CD14-positive monocyte (primary cell): ENCODE measurements around the gene TRIM25. TPM values are rescaled to one million over a fixed set of nuclear protein-coding genes. Genes with fewer than 3 reads are reported as not detected.

Experiments used
- DNase-seq, 3 donors: peaks; one replicate each; pipeline ENCODE4 v3.0.0-alpha.2; 2011 to 2022
- H2AFZ ChIP-seq: 2 replicates; pipeline ENCODE4 v1.6.0; 2012; ENCODE audit warnings: mild to moderate bottlenecking, low read depth, low read length, inconsistent platforms; ENCODE audit not compliant: insufficient read depth, poor library complexity, severe bottlenecking
- H3K27ac ChIP-seq, 2 donors: 1 replicate in 1 of 2; 2 replicates in 1 of 2; pipeline ENCODE4 v1.5.1; 2012 to 2013; ENCODE audit warnings: low read length in 2 of 2, control low read depth in 1 of 2, inconsistent platforms in 1 of 2, low read depth in 1 of 2, mild to moderate bottlenecking in 1 of 2
- H3K27me3 ChIP-seq, 2 donors: one replicate each; pipeline versions ENCODE4 v1.6.0 to v1.6.1; 2011 to 2013; ENCODE audit warnings: low read length in 2 of 2; ENCODE audit not compliant: control insufficient read depth in 2 of 2, insufficient read depth in 2 of 2
- H3K36me3 ChIP-seq, 2 donors: replicated peaks in 1 of 2; 1 replicate in 1 of 2; 2 replicates in 1 of 2; pipeline versions ENCODE4 v1.5.1 to v1.6.1; 2012 to 2013; ENCODE audit warnings: low read length in 2 of 2, control low read depth in 1 of 2, inconsistent platforms in 1 of 2, mild to moderate bottlenecking in 1 of 2; ENCODE audit not compliant: insufficient read depth in 2 of 2, control insufficient read depth in 1 of 2
- H3K4me1 ChIP-seq, 2 donors: 1 replicate in 1 of 2; 2 replicates in 1 of 2; pipeline versions ENCODE4 v1.5.1 to v1.6.1; 2012 to 2013; ENCODE audit warnings: low read length in 2 of 2, control low read depth in 1 of 2, inconsistent platforms in 1 of 2, mild to moderate bottlenecking in 1 of 2, moderate library complexity in 1 of 2; ENCODE audit not compliant: insufficient read depth in 2 of 2, control insufficient read depth in 1 of 2
- H3K4me2 ChIP-seq: replicated peaks from 2 replicates; pipeline ENCODE3; 2012; ENCODE audit warnings: low read length, moderate library complexity, mild to moderate bottlenecking; ENCODE audit not compliant: poor library complexity, severe bottlenecking; ENCODE audit errors: extremely low read depth
- H3K4me3 ChIP-seq, 3 experiments: fragments of 200-600 bp in 1 of 3; sonication (generic) in 1 of 3; replicated peaks in 1 of 3; 1 replicate in 2 of 3; 2 replicates in 1 of 3; pipeline ENCODE4 v1.5.1; 2011 to 2013; ENCODE audit warnings: low read length in 3 of 3, mild to moderate bottlenecking in 3 of 3, control low read depth in 2 of 3, low read depth in 2 of 3, inconsistent platforms in 1 of 3, moderate library complexity in 1 of 3
- H3K79me2 ChIP-seq: 2 replicates; pipeline ENCODE4 v1.6.0; 2012; ENCODE audit warnings: mild to moderate bottlenecking, control low read depth, inconsistent platforms, low read length, moderate library complexity; ENCODE audit not compliant: insufficient read depth
- H3K9ac ChIP-seq: 2 replicates; pipeline ENCODE4 v1.6.0; 2017; ENCODE audit warnings: low read length, mild to moderate bottlenecking; ENCODE audit not compliant: insufficient read depth, poor library complexity, severe bottlenecking
- H3K9me3 ChIP-seq, 2 donors: replicated peaks in 1 of 2; 1 replicate in 1 of 2; 2 replicates in 1 of 2; pipeline versions ENCODE4 v1.5.1 to v1.6.1; 2012 to 2013; ENCODE audit warnings: low read length in 2 of 2, control low read depth in 1 of 2; ENCODE audit not compliant: control insufficient read depth in 1 of 2, insufficient read depth in 1 of 2
- H4K20me1 ChIP-seq: 2 replicates; pipeline ENCODE4 v1.6.0; 2012; ENCODE audit warnings: mild to moderate bottlenecking, low read length, control low read depth, moderate library complexity; ENCODE audit not compliant: insufficient read depth
- H3K27ac Mint-ChIP-seq, 7 donors: one replicate each; pipeline ENCODE4 v1.8.0; 2020; ENCODE audit warnings: mild to moderate bottlenecking in 7 of 7, mixed read lengths in 7 of 7, moderate library complexity in 6 of 7, inconsistent platforms in 2 of 7
- H3K27me3 Mint-ChIP-seq, 3 donors: one replicate each; pipeline ENCODE4 v1.8.0; 2021 to 2022; ENCODE audit warnings: low read depth in 3 of 3, mild to moderate bottlenecking in 3 of 3, mixed read lengths in 3 of 3, moderate library complexity in 3 of 3, inconsistent platforms in 1 of 3
- H3K36me3 Mint-ChIP-seq, 2 donors: one replicate each; pipeline ENCODE4 v1.8.0; 2020; ENCODE audit warnings: mixed read lengths in 2 of 2, inconsistent platforms in 1 of 2, mild to moderate bottlenecking in 1 of 2
- H3K4me1 Mint-ChIP-seq: one replicate; pipeline ENCODE4 v1.8.0; 2020; ENCODE audit warnings: mild to moderate bottlenecking, mixed read lengths
- H3K4me3 Mint-ChIP-seq, 2 donors: one replicate each; pipeline ENCODE4 v1.8.0; 2020; ENCODE audit warnings: mild to moderate bottlenecking in 2 of 2, mixed read lengths in 2 of 2, moderate library complexity in 1 of 2
- H3K9me3 Mint-ChIP-seq, 7 donors: one replicate each; pipeline ENCODE4 v1.8.0; 2020 to 2022; ENCODE audit warnings: mixed read lengths in 7 of 7, mild to moderate bottlenecking in 6 of 7, moderate library complexity in 6 of 7, inconsistent platforms in 2 of 7
- CTCF ChIP-seq: fragments of 200-600 bp; IDR thresholded peaks from one replicate; pipeline ENCODE4 v1.8.0; 2022; ENCODE audit warnings: antibody characterized with exemption, mild to moderate bottlenecking
- WGBS: methylation state at CpG from one replicate; pipeline ENCODE4 v1.1.5; 2013; ENCODE audit warnings: missing lambda C conversion rate; ENCODE audit not compliant: insufficient coverage; 5-methylcytosine and 5-hydroxymethylcytosine counted together
- intact Hi-C, 2 donors: fragments of 100-400 bp; cut with micrococcal nuclease; formaldehyde crosslinking; loops; one replicate each; pipeline versions ENCODE4 v1.15.0 to v1.15.1; 2023
- polyA plus RNA-seq, 3 donors: library from polyadenylated mRNA; depleted of rRNA in 1 of 3; unstranded in 2 of 3; stranded (reverse) in 1 of 3; fragments of 300-500 nt in 2 of 3; fragments of >200 nt in 1 of 3; fragmentation: Illumina TruSeq in 2 of 3; gene quantifications; 1 replicate in 2 of 3; 2 replicates in 1 of 3; pipeline ENCODE4 v1.2.3, GENCODE V29; 2012 to 2021

The TRIM25 gene
- polyA plus RNA-seq, 3 donors: 5.4 to 98.3 (median 11.2) TPM

- H3K4me3 Mint-ChIP-seq: peak overlapping the region; percentile 20 to 66
- Histone ChIP-seq H3K27me3 (no peaks in the 10 kb centered on the region), H3K36me3 (peaks cover 0 to 10% of the 10 kb centered on the region in 2 donors), H4K20me1 (peaks cover 20% of the 10 kb centered on the region), H3K9me3 (peaks cover 0 to 14% of the 10 kb centered on the region in 2 donors), H3K9ac (peak overlapping the region; percentile 47), H3K79me2 (no peaks in the 10 kb centered on the region), H3K4me2 (peak overlapping the region; percentile 47), H3K4me3 (peak overlapping the region in 1 of 3 experiments; percentile 8), H3K4me1 (peaks cover 38 to 58% of the 10 kb centered on the region in 2 donors), H2AFZ (no peak overlapping the region), H3K27ac (peak overlapping the region in 1 of 2 donors; percentile 45)
- H3K27ac Mint-ChIP-seq: peak overlapping the region; percentile 55 to 83 (median 77)
- no peaks in the 10 kb centered on the region for H3K27me3 Mint-ChIP-seq
- no peak for DNase-seq
- no peak for TF ChIP-seq CTCF
- intact Hi-C loops: no loop called here
- WGBS: 0% methylated on average over 1 of the region's 8 CpGs
- peaks cover 19 to 20% of the 10 kb centered on the region in 2 donors for H3K36me3 Mint-ChIP-seq
- peaks cover 5 to 20% (median 16%) of the 10 kb centered on the region in 7 donors for H3K9me3 Mint-ChIP-seq
- H3K4me1 Mint-ChIP-seq: peaks cover 59% of the 10 kb centered on the region
Observed at GRCh38 chr17:56880571-56880970, 33.3 kb downstream of the TRIM25 start.

GRCh38 chr17:56880133-56880532 lies 33.7 kb downstream of the TRIM25 start:
- Histone ChIP-seq H3K9ac (peak overlapping the region; percentile 47), H4K20me1 (peaks cover 18% of the 10 kb centered on the region), H3K4me1 (peaks cover 38 to 58% of the 10 kb centered on the region in 2 donors), H3K27me3 (no peaks in the 10 kb centered on the region), H3K4me2 (peak overlapping the region; percentile 47), H3K9me3 (peaks cover 0 to 14% of the 10 kb centered on the region in 2 donors), H3K4me3 (peak overlapping the region in 1 of 3 experiments; percentile 8), H3K36me3 (peaks cover 0 to 5% of the 10 kb centered on the region in 2 donors), H3K27ac (peak overlapping the region in 1 of 2 donors; percentile 45), H2AFZ (no peak overlapping the region), H3K79me2 (no peaks in the 10 kb centered on the region)
- intact Hi-C loops: no loop called here
- Mint-ChIP-seq H3K4me3 (peak overlapping the region in 1 of 2 donors; percentile 66), H3K27me3 (no peaks in the 10 kb centered on the region), H3K36me3 (peaks cover 16 to 20% of the 10 kb centered on the region in 2 donors), H3K4me1 (peaks cover 55% of the 10 kb centered on the region), H3K27ac (peak overlapping the region; percentile 55 to 83 (median 77)), H3K9me3 (peaks cover 5 to 20% (median 16%) of the 10 kb centered on the region in 7 donors)
- 0% methylated on average over 1 of the region's 3 CpGs for WGBS
- TF ChIP-seq CTCF: no peak
- peak; percentile 18 to 35 (median 25) for DNase-seq
